ENCODE measurements around the gene CTBS.

Gene CTBS, protein sequence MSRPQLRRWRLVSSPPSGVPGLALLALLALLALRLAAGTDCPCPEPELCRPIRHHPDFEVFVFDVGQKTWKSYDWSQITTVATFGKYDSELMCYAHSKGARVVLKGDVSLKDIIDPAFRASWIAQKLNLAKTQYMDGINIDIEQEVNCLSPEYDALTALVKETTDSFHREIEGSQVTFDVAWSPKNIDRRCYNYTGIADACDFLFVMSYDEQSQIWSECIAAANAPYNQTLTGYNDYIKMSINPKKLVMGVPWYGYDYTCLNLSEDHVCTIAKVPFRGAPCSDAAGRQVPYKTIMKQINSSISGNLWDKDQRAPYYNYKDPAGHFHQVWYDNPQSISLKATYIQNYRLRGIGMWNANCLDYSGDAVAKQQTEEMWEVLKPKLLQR

DNA sequence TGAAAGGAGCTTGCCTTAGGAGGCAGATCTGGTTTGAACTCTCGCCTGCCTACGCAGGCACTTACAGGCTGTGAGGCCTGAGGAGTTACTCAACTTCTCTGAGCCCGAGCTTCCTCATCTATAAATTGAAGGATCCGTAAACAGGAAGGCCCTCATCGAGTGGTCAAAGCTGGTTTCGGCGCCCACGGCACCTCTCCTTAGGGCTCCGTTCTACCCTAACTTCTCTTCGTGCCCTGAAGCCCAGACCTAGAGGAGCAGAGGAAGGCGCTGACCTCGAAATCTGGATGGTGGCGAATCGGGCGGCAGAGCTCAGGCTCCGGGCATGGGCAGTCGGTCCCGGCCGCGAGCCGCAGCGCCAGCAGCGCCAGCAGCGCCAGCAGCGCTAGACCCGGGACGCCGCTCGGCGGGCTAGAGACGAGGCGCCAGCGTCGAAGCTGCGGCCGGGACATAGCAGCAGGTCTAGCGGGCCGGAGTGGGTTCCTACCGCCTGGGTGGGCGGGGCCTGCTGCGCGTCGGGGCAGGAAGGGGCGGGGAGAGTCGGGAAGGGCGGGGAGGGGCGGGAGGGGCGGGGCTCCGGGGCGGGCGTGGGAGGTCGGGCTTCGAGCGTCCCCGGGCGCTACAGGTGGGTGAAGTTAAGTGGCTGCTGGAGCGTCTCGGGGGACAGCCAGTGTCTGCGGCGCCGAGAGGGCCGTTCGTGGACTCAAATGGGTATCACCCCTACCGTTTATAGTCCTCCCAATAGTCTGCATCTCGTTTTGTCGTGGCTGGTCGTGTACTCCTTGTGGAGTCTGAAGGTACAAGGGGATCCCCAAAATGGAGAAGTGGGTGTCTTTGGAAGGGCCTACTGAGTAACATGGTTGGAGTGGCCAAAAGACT is at the start of gene CTBS:
TSS of gene CTBS (minus strand) at position 474 of the 876 bp plus-strand sequence. CDS start at position 449, 25 bp downstream.
- peak within 1 kb of the TSS; percentile 73 for H3K4me3 ChIP-seq (ENCODE audit: low read depth, low read length)
- TF ChIP-seq, protein P1, sequence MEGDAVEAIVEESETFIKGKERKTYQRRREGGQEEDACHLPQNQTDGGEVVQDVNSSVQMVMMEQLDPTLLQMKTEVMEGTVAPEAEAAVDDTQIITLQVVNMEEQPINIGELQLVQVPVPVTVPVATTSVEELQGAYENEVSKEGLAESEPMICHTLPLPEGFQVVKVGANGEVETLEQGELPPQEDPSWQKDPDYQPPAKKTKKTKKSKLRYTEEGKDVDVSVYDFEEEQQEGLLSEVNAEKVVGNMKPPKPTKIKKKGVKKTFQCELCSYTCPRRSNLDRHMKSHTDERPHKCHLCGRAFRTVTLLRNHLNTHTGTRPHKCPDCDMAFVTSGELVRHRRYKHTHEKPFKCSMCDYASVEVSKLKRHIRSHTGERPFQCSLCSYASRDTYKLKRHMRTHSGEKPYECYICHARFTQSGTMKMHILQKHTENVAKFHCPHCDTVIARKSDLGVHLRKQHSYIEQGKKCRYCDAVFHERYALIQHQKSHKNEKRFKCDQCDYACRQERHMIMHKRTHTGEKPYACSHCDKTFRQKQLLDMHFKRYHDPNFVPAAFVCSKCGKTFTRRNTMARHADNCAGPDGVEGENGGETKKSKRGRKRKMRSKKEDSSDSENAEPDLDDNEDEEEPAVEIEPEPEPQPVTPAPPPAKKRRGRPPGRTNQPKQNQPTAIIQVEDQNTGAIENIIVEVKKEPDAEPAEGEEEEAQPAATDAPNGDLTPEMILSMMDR (IDR thresholded peaks at IDR 0.05; ENCODE audit: low read depth, low read length), result no peak

DNA sequence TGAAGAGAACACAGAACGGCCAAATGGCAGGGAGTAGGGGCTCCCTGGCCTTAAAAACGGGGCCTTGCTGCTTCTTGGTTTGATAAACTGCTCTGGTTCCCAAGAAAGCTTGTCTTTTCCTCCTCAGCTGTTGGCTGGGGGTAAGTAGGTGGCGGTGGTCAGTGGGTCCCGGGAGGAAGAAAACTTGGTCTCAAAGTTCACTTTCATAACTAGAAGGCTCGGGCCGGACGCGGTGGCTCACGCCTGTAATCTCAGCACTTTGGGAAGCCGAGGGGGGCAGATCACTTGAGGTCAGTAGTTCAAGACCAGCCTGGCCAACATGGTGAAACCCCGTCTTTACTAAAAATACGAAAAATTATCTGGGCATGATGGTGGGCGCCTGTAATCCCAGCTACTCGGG is 47.3 kb upstream of the CTBS start:
- H3K4me3 ChIP-seq (ENCODE audit: low read depth, low read length), result no peak overlapping the region
- TF ChIP-seq, protein P1 (IDR thresholded peaks at IDR 0.05; ENCODE audit: low read depth, low read length), result no peak

DNA sequence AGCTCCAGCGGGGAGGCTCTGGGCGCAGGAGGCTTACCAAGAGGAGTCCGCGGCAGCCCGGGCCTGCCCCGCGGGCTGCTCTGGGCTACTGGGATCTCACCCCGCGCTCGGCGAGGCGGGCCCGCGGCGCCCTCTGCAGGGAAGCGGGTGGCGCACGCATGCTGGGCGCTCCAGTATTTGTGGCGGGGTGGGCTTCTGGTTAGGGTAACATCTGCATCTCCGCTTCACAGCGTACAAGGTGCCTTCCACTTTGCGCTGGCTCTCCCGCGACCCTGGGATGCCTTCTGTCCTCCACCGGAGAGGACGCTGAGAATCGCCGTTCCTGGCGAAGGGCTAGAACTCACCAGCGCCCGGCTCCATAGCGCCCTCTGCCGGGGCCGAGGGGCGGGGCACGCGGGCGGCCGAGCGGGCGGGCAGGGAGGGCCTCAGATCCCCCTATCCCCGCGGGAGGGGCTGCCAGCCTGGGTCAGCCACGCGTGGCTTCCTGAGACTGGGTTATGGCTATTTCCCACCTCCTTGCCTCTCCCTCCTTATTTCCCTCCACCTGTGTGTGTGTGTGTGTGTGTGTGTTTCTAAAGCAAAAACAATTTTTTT is 46.6 kb upstream of the CTBS start:
- TF ChIP-seq, protein P1 (IDR thresholded peaks at IDR 0.05; ENCODE audit: low read depth, low read length), result peak; percentile 73
- H3K4me3 ChIP-seq (ENCODE audit: low read depth, low read length), result peak overlapping the region; percentile 60

DNA sequence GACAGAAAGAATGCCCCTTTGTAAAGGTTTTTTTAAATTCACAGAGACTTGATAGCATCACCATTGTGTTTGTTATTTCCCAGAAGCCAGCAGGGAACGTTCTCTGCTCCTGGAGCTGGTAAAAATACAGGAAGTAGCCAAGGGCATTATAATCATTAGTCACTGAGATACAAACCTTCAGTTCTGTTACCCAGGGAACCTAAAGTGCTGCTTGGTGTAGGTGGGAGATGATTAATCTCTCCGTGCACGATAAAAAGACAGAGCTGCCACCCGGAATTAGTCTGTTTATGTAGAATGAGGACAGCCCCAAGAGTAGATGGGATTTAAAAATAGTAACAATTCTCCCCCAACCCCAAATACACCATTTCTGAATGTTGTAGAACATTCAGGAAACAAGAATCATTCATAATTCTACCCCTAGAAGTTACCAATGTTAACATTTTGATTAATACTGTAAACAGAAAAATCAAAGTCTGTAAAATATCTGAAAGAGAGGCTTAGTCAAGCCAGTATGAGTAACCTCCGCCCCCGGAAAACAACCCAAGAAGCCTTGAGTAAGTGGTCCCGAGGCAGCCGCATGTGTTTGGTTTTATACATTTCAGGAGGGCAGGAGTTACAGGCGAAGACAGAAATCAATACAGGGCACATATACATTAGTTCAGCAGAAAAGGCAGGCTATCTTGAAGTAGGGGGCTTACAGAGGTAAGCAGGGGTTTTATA is 45.3 kb upstream of the CTBS start:
- TF ChIP-seq, protein P1 (IDR thresholded peaks at IDR 0.05; ENCODE audit: low read depth, low read length), result no peak

DNA sequence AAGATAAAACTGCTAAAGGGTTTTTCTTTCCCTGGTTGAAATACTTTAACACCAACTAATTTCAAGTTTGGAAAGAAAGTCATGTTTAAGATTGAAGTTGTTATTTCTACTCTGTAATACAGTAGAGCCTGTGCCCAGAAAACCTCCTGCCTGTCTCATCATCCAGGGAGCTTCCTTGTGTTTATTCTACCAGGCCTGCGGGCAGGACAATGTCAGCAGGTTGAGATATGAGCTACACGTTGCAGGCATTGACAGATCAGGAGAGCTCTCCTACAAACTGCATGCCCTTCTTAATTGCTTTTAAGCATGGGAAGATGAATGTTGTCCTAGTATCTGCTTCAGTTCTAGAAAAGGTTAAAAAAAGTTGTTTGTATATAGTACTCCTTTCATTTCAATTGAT is 43.1 kb upstream of the CTBS start:
- no peak overlapping the region for H3K4me3 ChIP-seq (ENCODE audit: low read depth, low read length)
- TF ChIP-seq, protein P1 (IDR thresholded peaks at IDR 0.05; ENCODE audit: low read depth, low read length), result no peak

More for the DNA sequence above, 45.3 kb upstream of the CTBS start:
- no peak overlapping the region for H3K4me3 ChIP-seq (ENCODE audit: low read depth, low read length)

DNA sequence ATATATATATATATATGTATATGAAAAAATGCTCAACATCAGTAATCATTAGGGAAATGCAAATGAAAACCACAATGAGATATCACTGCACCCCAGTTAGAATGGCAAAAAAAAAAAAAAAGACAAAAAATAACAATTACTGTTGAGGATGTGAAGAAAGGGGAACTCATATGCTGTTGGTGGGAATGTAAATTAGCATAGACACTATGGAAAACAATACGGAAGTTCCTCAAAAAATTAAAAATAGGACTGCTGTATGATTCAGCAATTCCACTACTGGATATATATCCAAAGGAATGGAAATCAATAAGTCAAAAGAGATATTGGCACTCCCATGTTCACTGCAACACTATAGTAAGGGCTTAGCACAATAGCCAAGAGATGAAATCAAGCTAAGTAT is 41.5 kb upstream of the CTBS start:
- no peak overlapping the region for H3K4me3 ChIP-seq (ENCODE audit: low read depth, low read length)
- TF ChIP-seq, protein P1 (IDR thresholded peaks at IDR 0.05; ENCODE audit: low read depth, low read length), result no peak
